Testis (tissue), 3 donors: ENCODE results near the gene DNLZ. TPM values are rescaled to one million over a fixed set of nuclear protein-coding genes. Genes with fewer than 3 reads are reported as not detected.

Experiments used
- DNase-seq: peaks from one replicate; pipeline ENCODE4 v3.0.0-alpha.2; 2019
- H3K27ac ChIP-seq, 2 donors: fragments of 200-600 bp; sonication (generic); one replicate each; pipeline ENCODE4 v1.5.1; 2019
- H3K27me3 ChIP-seq: fragments of 200-600 bp; sonication (generic); one replicate; pipeline ENCODE4 v1.5.1; 2019
- H3K36me3 ChIP-seq: fragments of 200-600 bp; sonication (generic); one replicate; pipeline ENCODE4 v1.5.1; 2017; ENCODE audit warnings: low read depth; ENCODE audit errors: missing control alignments
- H3K4me1 ChIP-seq: fragments of 200-600 bp; sonication (generic); one replicate; pipeline ENCODE4 v1.5.1; 2019
- H3K4me3 ChIP-seq, 2 donors: fragments of 200-600 bp; sonication (generic); one replicate each; pipeline ENCODE4 v1.5.1; 2017 to 2019
- H3K9me3 ChIP-seq: fragments of 200-600 bp; sonication (generic); one replicate; pipeline ENCODE4 v1.5.1; 2017
- CTCF ChIP-seq, 3 experiments: fragments of 450-650 bp in 2 of 3; fragments of 200-600 bp in 1 of 3; sonication (generic) in 1 of 3; IDR thresholded peaks; one replicate each; pipeline ENCODE4 v1.5.1; 2016 to 2019; ENCODE audit warnings: antibody characterized with exemption in 3 of 3, mild to moderate bottlenecking in 2 of 3, moderate library complexity in 1 of 3
- POLR2A ChIP-seq: fragments of 450-650 bp; IDR thresholded peaks from one replicate; pipeline ENCODE4 v1.6.1; 2017; ENCODE audit warnings: antibody characterized with exemption, mild to moderate bottlenecking, moderate library complexity
- WGBS, 2 donors: methylation state at CpG; one replicate each; pipeline ENCODE4 v1.1.5; 2018; 5-methylcytosine and 5-hydroxymethylcytosine counted together
- intact Hi-C: fragments of 100-400 bp; cut with DNase I; formaldehyde crosslinking; loops from one replicate; pipeline ENCODE4 v1.15.1; 2023; ENCODE audit warnings: low total_unique reads
- polyA plus RNA-seq: library from polyadenylated mRNA; stranded (reverse); fragments of 350-450 nt; fragmentation: Illumina TruSeq; extraction: RNeasy Lipid Tissue Mini Kit (QIAGEN cat#74804); gene quantifications from one replicate; pipeline ENCODE4 v1.2.3, GENCODE V29; 2014; ENCODE audit warnings: low read depth, low replicate concordance; ENCODE audit not compliant: insufficient read depth
- total RNA-seq, 2 donors: library from RNA; depleted of rRNA; stranded (reverse); fragments of >200 nt; gene quantifications; one replicate each; pipeline ENCODE4 v1.2.3, GENCODE V29; 2016

Gene DNLZ
- total and polyA plus RNA-seq, 3 donors from 2014 or later = 14.0 to 51.1 (median 48.2) TPM

GRCh38 chr9:136335296-136336155 is 28.0 kb downstream of the DNLZ start:
- Histone ChIP-seq H3K36me3 (no peaks in the 10 kb centered on the region), H3K27ac (no peak overlapping the region), H3K9me3 (no peaks in the 10 kb centered on the region), H3K27me3 (no peaks in the 10 kb centered on the region), H3K4me1 (peaks cover 14% of the 10 kb centered on the region), H3K4me3 (no peak overlapping the region)
- DNase-seq = no peak
- TF ChIP-seq CTCF (IDR thresholded peaks at IDR 0.05) = no peak
- no peak for TF ChIP-seq POLR2A
- intact Hi-C loops = no loop called here
- WGBS, 2 donors = 86 to 90% methylated on average over 14 to 26 of the region's 26 CpGs

- TF ChIP-seq CTCF (IDR thresholded peaks at IDR 0.05) (no peak), POLR2A (no peak)
Observed at GRCh38 chr9:136334541-136334940, 29.0 kb downstream of the DNLZ start.

GRCh38 chr9:136333486-136333885 is 30.1 kb downstream of the DNLZ start:
- Histone ChIP-seq H3K4me3 (no peak overlapping the region), H3K27ac (no peak overlapping the region), H3K9me3 (no peaks in the 10 kb centered on the region), H3K4me1 (peaks cover 9% of the 10 kb centered on the region), H3K27me3 (no peaks in the 10 kb centered on the region), H3K36me3 (no peaks in the 10 kb centered on the region)
- no peak for DNase-seq
- WGBS, 2 donors = 92 to 95% methylated on average over 4 to 17 of the region's 17 CpGs
- TF ChIP-seq POLR2A (no peak), CTCF (IDR thresholded peaks at IDR 0.05) (no peak)
- intact Hi-C loops = no loop called here

More at GRCh38 chr9:136334541-136334940, 29.0 kb downstream of the DNLZ start:
- intact Hi-C loops = no loop called here
- DNase-seq = no peak
- Histone ChIP-seq H3K27me3 (no peaks in the 10 kb centered on the region), H3K36me3 (no peaks in the 10 kb centered on the region), H3K9me3 (no peaks in the 10 kb centered on the region), H3K4me1 (peaks cover 7% of the 10 kb centered on the region), H3K4me3 (no peak overlapping the region), H3K27ac (no peak overlapping the region)
- WGBS, 2 donors = 93 to 100% methylated on average over 5 to 20 of the region's 21 CpGs

- no peak for DNase-seq
- intact Hi-C loops = no loop called here
Observed at GRCh38 chr9:136333045-136333444, 30.5 kb downstream of the DNLZ start.

More at GRCh38 chr9:136333045-136333444, 30.5 kb downstream of the DNLZ start:
- Histone ChIP-seq H3K9me3 (no peaks in the 10 kb centered on the region), H3K4me3 (no peak overlapping the region), H3K36me3 (no peaks in the 10 kb centered on the region), H3K27me3 (no peaks in the 10 kb centered on the region), H3K4me1 (peaks cover 9% of the 10 kb centered on the region), H3K27ac (no peak overlapping the region)
- TF ChIP-seq CTCF (IDR thresholded peaks at IDR 0.05) = no peak
- TF ChIP-seq POLR2A = no peak
- WGBS, 2 donors = 91 to 93% methylated on average over 4 to 12 of the region's 12 CpGs
